Sigmoid colon (tissue), 7 donors: ENCODE results near the gene CCNY. TPM values are rescaled to one million over a fixed set of nuclear protein-coding genes. Genes with fewer than 3 reads are reported as not detected.
A peak's percentile ranks its signal among the peaks of the same experiment; 100 is the strongest.

Source experiments
- DNase-seq: peaks from one replicate; pipeline ENCODE4 v3.0.0-alpha.2; 2019
- H3K27ac ChIP-seq, 4 donors: fragments of 200-600 bp; sonication (generic); one replicate each; pipeline ENCODE4 v1.5.1; 2016 to 2019; ENCODE audit warnings: mild to moderate bottlenecking in 1 of 4
- H3K27me3 ChIP-seq, 3 donors: fragments of 200-600 bp; sonication (generic); one replicate each; pipeline ENCODE4 v1.5.1; 2019; ENCODE audit warnings: mild to moderate bottlenecking in 1 of 3
- H3K36me3 ChIP-seq, 4 donors: fragments of 200-600 bp; sonication (generic); one replicate each; pipeline ENCODE4 v1.5.1; 2016 to 2019
- H3K4me1 ChIP-seq, 4 donors: fragments of 200-600 bp; sonication (generic); one replicate each; pipeline ENCODE4 v1.5.1; 2017 to 2019
- H3K4me3 ChIP-seq, 4 donors: fragments of 200-600 bp; sonication (generic); one replicate each; pipeline ENCODE4 v1.5.1; 2017 to 2019; ENCODE audit warnings: mild to moderate bottlenecking in 2 of 4, moderate library complexity in 1 of 4
- H3K9me3 ChIP-seq, 4 donors: fragments of 200-600 bp in 3 of 4; sonication (generic) in 3 of 4; one replicate each; pipeline versions ENCODE4 v1.5.1 to v1.6.1; 2013 to 2019
- CTCF ChIP-seq, 4 experiments: fragments of 450-650 bp in 3 of 4; fragments of 200-600 bp in 1 of 4; IDR thresholded peaks; one replicate each; pipeline ENCODE4 v1.5.1; 2016 to 2019; ENCODE audit warnings: antibody characterized with exemption in 4 of 4, mild to moderate bottlenecking in 3 of 4, moderate library complexity in 2 of 4
- EP300 ChIP-seq, 4 donors: sonication (generic); formaldehyde crosslinking; IDR thresholded peaks; one replicate each; pipeline ENCODE4 v1.6.1; 2017; ENCODE audit warnings: antibody characterized with exemption in 4 of 4
- POLR2A ChIP-seq, 2 donors: fragments of 450-650 bp; IDR thresholded peaks; one replicate each; pipeline ENCODE4 v1.6.1; 2016; ENCODE audit warnings: antibody characterized with exemption in 2 of 2, mild to moderate bottlenecking in 2 of 2, moderate library complexity in 2 of 2
- POLR2AphosphoS5 ChIP-seq, 4 donors: sonication (generic); formaldehyde crosslinking; IDR thresholded peaks; one replicate each; pipeline ENCODE4 v1.6.1; 2017; ENCODE audit warnings: antibody characterized with exemption in 4 of 4
- WGBS, 2 donors: extraction: QIAGEN DNeasy Blood & Tissue Kit; methylation state at CpG; one replicate each; pipeline ENCODE4 v1.1.7; 2013; 5-methylcytosine and 5-hydroxymethylcytosine counted together
- intact Hi-C: fragments of 100-400 bp; cut with DNase I; formaldehyde crosslinking; loops from one replicate; pipeline ENCODE4 v1.15.1; 2023
- polyA plus RNA-seq, 3 donors: library from polyadenylated mRNA; stranded (reverse); fragments of 200-250 nt; gene quantifications; one replicate each; pipeline ENCODE4 v1.2.3, GENCODE V29; 2013
- total RNA-seq, 4 donors: library from RNA; depleted of rRNA; stranded (reverse); fragments of >200 nt; gene quantifications; one replicate each; pipeline ENCODE4 v1.1.0, GENCODE V29; 2016
- donor health status: healthy with polysubstance abuse.
- donor health status: Bipolar disorder and iron deficiency.
- donor health status: healthy.

The CCNY gene
- total and polyA plus RNA-seq, 7 donors, result 24.0 to 45.7 (median 35.7) TPM

- H3K9me3 ChIP-seq, result no peaks in the 10 kb centered on the region
- peaks cover 0 to 16% (median 5%) of the 10 kb centered on the region in 4 donors for H3K36me3 ChIP-seq
- H3K4me1 ChIP-seq, result peaks cover 0 to 36% (median 32%) of the 10 kb centered on the region in 4 donors
- intact Hi-C loops, result loop anchor here (1.0 kb wide), 1 partner anchor 224 kb away; no protein-coding TSS in a partner anchor
- no peak overlapping the region for H3K27ac ChIP-seq
- H3K4me3 ChIP-seq, result no peak overlapping the region
- TF ChIP-seq CTCF (IDR thresholded peaks at IDR 0.05), result no peak
- TF ChIP-seq EP300 (IDR thresholded peaks at IDR 0.05), result no peak
- no peak for TF ChIP-seq POLR2AphosphoS5 (IDR thresholded peaks at IDR 0.05)
- no peak for TF ChIP-seq POLR2A (IDR thresholded peaks at IDR 0.05)
- DNase-seq, result no peak
- H3K27me3 ChIP-seq, result no peaks in the 10 kb centered on the region
- 95 to 96% methylated on average over 1 of the region's 1 CpG for WGBS, 2 donors
Observed at GRCh38 chr10:35562427-35562826, 226.1 kb downstream of the CCNY start.

GRCh38 chr10:35563261-35563891, 227.1 kb downstream of the CCNY start:
- H3K9me3 ChIP-seq, result no peaks in the 10 kb centered on the region
- intact Hi-C loops, result no loop called here
- H3K4me1 ChIP-seq, result peaks cover 0 to 36% (median 32%) of the 10 kb centered on the region in 4 donors
- H3K27me3 ChIP-seq, result no peaks in the 10 kb centered on the region
- DNase-seq, result peak; percentile 79
- H3K36me3 ChIP-seq, result peaks cover 0 to 24% (median 10%) of the 10 kb centered on the region in 4 donors
- H3K4me3 ChIP-seq, result no peak overlapping the region
- 38 to 48% methylated on average over 13 of the region's 13 CpGs for WGBS, 2 donors
- H3K27ac ChIP-seq, result no peak overlapping the region
- TF ChIP-seq CTCF (IDR thresholded peaks at IDR 0.05) (peak; percentile 80 to 96 (median 91)), POLR2A (IDR thresholded peaks at IDR 0.05) (no peak), EP300 (IDR thresholded peaks at IDR 0.05) (no peak), POLR2AphosphoS5 (IDR thresholded peaks at IDR 0.05) (peak in 1 of 4 donors; percentile 17)

GRCh38 chr10:35564341-35564968, 228.1 kb downstream of the CCNY start:
- Histone ChIP-seq H3K4me1 (peaks cover 0 to 36% (median 32%) of the 10 kb centered on the region in 4 donors), H3K9me3 (no peaks in the 10 kb centered on the region), H3K36me3 (peaks cover 5 to 34% (median 19%) of the 10 kb centered on the region in 4 donors), H3K27ac (peak overlapping the region in 3 of 4 donors; percentile 47 to 62 (median 59)), H3K4me3 (no peak overlapping the region), H3K27me3 (no peaks in the 10 kb centered on the region)
- TF ChIP-seq CTCF (IDR thresholded peaks at IDR 0.05) (no peak), POLR2AphosphoS5 (IDR thresholded peaks at IDR 0.05) (no peak), POLR2A (IDR thresholded peaks at IDR 0.05) (no peak), EP300 (IDR thresholded peaks at IDR 0.05) (no peak)
- DNase-seq, result no peak
- intact Hi-C loops, result no loop called here
- 63 to 86% methylated on average over 6 of the region's 6 CpGs for WGBS, 2 donors

GRCh38 chr10:35565602-35566081, 229.3 kb downstream of the CCNY start:
- intact Hi-C loops, result no loop called here
- Histone ChIP-seq H3K4me1 (peaks cover 0 to 36% (median 32%) of the 10 kb centered on the region in 4 donors), H3K4me3 (no peak overlapping the region), H3K27ac (peak overlapping the region; percentile 3 to 62 (median 53)), H3K9me3 (no peaks in the 10 kb centered on the region), H3K27me3 (no peaks in the 10 kb centered on the region), H3K36me3 (peaks cover 5 to 36% (median 19%) of the 10 kb centered on the region in 4 donors)
- no peak for DNase-seq
- no peak for TF ChIP-seq POLR2A (IDR thresholded peaks at IDR 0.05)
- WGBS, 2 donors, result 85 to 88% methylated on average over 8 of the region's 8 CpGs

GRCh38 chr10:35567951-35568350, 231.6 kb downstream of the CCNY start:
- intact Hi-C loops, result no loop called here
- DNase-seq, result no peak
- peaks cover 0 to 36% (median 31%) of the 10 kb centered on the region in 4 donors for H3K4me1 ChIP-seq
- H3K4me3 ChIP-seq, result no peak overlapping the region
- no peak for TF ChIP-seq CTCF (IDR thresholded peaks at IDR 0.05)
- no peak for TF ChIP-seq POLR2A (IDR thresholded peaks at IDR 0.05)
- TF ChIP-seq POLR2AphosphoS5 (IDR thresholded peaks at IDR 0.05), result no peak
- TF ChIP-seq EP300 (IDR thresholded peaks at IDR 0.05), result no peak
- 94 to 95% methylated on average over 6 of the region's 6 CpGs for WGBS, 2 donors
- H3K9me3 ChIP-seq, result no peaks in the 10 kb centered on the region
- H3K27ac ChIP-seq, result no peak overlapping the region
- peaks cover 5 to 40% (median 19%) of the 10 kb centered on the region in 4 donors for H3K36me3 ChIP-seq
- H3K27me3 ChIP-seq, result no peaks in the 10 kb centered on the region
